ENCODE measurements around the gene TUBA4B.

DNA sequence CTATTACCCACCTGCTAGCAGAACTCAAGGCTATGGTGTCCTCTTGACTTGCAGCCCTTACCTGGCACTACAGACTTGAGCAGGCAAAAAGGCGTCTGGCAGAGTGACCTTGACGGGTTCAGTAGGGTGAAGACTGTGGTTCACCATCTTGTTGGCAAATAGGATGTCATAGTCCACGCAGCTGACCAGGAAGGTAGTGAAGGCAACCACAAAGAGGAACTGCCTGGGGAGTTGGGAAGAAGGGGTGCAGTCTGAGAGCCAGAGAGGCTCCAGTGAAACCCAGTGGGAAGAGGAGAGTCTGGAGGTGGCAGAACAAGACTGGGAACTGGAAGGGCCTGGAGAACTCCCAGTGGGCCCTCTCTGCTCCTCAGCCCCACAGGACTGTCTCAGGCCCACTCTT, 27.7 kb upstream of the TUBA4B start:
- TF ChIP-seq CTCF (IDR thresholded peaks at IDR 0.05): no peak
- no peak for TF ChIP-seq POLR2A (IDR thresholded peaks at IDR 0.05)
- TF ChIP-seq EP300 (IDR thresholded peaks at IDR 0.05; ENCODE audit: low read depth): no peak
- TF ChIP-seq POLR2AphosphoS5 (IDR thresholded peaks at IDR 0.05): no peak
